Neural cell (in vitro differentiated cells): ENCODE measurements around the gene OSBP2.

Experiments
- CTCF ChIP-seq: fragments of 450-650 bp; IDR thresholded peaks from 2 replicates; pipeline ENCODE4 v1.5.1; 2014; ENCODE audit warnings: antibody characterized with exemption, mild to moderate bottlenecking, moderate library complexity; ENCODE audit not compliant: poor library complexity, severe bottlenecking
- RAD21 ChIP-seq: fragments of 450-650 bp; conservative IDR thresholded peaks from 2 replicates; pipeline ENCODE4 v1.6.1; 2014; ENCODE audit warnings: antibody characterized with exemption, mild to moderate bottlenecking, moderate library complexity
- TAF1 ChIP-seq: IDR thresholded peaks from 2 replicates; pipeline ENCODE4 v1.6.1; 2012; ENCODE audit warnings: low read depth

- TF ChIP-seq CTCF, result no peak
- TF ChIP-seq TAF1, result no peak
- TF ChIP-seq RAD21, result no peak
These were observed 47.9 kb downstream of the OSBP2 start for GRCh38 chr22:30742291-30743256.
